NB4 (cell line): ENCODE measurements around the gene C1QTNF12.
"Not testable (repeated sequence)": the region's sequence is repeated elsewhere in the genome, so short reads cannot be mapped to it uniquely, and the experiment has no call there.

Experiments
- DNase-seq: peaks from one replicate; pipeline ENCODE4 v3.0.0; 2010; ENCODE audit warnings: low read depth
- H3K4me3 ChIP-seq: one replicate; pipeline ENCODE4 v1.5.1; 2011; ENCODE audit warnings: mild to moderate bottlenecking, low read depth, low read length, moderate library complexity
- MYC ChIP-seq: IDR thresholded peaks from 2 replicates; pipeline ENCODE4 v1.6.1; 2011; ENCODE audit warnings: low read depth, low read length
- POLR2A ChIP-seq: IDR thresholded peaks from 2 replicates; pipeline ENCODE4 v1.6.1; 2011; ENCODE audit warnings: mild to moderate bottlenecking; ENCODE audit not compliant: insufficient read length; ENCODE audit errors: extremely low read depth
- TF ChIP-seq, protein P1 (sequence below): IDR thresholded peaks from 2 replicates; pipeline ENCODE4 v1.6.1; 2011; ENCODE audit warnings: low read depth, low read length
- TF ChIP-seq, protein P2 (sequence below): IDR thresholded peaks from one replicate; pipeline ENCODE4 v1.5.1; 2012; ENCODE audit warnings: low read depth, low read length

The C1QTNF12 gene

GRCh38 chr1:1197551-1198422 lies 48.7 kb downstream of the C1QTNF12 start:
- no peak for DNase-seq
- TF ChIP-seq POLR2A, result no peak
- TF ChIP-seq MYC, result no peak
- TF ChIP-seq, protein P1, sequence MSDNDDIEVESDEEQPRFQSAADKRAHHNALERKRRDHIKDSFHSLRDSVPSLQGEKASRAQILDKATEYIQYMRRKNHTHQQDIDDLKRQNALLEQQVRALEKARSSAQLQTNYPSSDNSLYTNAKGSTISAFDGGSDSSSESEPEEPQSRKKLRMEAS, result no peak
- TF ChIP-seq, protein P2, sequence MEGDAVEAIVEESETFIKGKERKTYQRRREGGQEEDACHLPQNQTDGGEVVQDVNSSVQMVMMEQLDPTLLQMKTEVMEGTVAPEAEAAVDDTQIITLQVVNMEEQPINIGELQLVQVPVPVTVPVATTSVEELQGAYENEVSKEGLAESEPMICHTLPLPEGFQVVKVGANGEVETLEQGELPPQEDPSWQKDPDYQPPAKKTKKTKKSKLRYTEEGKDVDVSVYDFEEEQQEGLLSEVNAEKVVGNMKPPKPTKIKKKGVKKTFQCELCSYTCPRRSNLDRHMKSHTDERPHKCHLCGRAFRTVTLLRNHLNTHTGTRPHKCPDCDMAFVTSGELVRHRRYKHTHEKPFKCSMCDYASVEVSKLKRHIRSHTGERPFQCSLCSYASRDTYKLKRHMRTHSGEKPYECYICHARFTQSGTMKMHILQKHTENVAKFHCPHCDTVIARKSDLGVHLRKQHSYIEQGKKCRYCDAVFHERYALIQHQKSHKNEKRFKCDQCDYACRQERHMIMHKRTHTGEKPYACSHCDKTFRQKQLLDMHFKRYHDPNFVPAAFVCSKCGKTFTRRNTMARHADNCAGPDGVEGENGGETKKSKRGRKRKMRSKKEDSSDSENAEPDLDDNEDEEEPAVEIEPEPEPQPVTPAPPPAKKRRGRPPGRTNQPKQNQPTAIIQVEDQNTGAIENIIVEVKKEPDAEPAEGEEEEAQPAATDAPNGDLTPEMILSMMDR, result no peak
- no peak overlapping the region for H3K4me3 ChIP-seq

DNA sequence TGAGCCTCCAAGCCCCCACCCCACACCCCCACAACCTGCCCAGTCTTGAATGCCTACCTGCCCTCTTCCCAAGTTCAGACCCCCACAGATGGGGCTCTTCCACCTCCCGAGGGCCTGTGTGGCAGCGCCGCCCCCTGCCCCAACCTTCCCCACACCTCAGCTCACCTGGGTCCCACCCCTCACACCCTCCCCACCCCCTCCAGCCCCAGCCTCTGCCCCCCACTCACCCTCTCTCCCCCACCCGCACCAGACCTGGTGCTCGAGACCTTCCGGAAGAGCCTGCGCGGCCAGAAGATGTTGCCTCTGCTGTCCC lies 49.4 kb downstream of the C1QTNF12 start:
- DNase-seq, result no peak
- TF ChIP-seq MYC, result no peak
- TF ChIP-seq, protein P1, result no peak
- TF ChIP-seq, protein P2, result no peak
- no peak for TF ChIP-seq POLR2A
- no peak overlapping the region for H3K4me3 ChIP-seq

DNA sequence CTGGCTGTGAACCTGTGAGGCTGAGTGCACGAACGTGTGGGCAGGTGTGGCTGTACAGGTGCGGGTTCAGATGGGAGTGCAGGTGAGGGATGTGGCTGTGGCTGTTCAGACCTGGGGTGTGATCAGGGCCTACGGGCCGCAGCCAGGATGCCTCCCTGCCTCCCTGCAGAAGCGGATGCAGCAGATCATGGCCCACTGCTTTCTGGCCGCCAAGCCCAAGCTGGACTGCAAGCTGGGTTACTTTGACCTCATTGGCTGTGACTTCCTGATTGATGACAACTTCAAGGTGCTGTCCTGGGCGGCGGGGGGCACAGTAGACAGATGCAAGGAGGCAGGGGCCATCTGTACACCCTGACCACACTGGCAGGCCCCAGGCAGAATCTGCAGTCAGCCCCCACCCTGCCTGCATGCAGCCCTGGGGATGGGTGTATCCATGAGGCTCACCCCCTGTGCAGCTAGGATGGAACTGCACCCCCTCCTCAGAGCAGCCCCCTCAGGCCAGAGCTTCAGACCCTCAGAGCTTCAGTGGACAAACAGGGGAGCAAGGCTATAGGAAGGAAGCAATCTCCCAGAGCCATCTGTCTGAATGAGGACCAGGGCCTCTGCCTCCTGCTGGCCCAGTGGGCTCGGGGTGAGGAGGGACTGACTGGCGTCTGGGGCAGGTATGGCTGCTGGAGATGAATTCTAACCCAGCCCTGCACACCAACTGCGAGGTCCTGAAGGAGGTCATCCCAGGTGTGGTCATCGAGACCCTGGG lies 49.9 kb downstream of the C1QTNF12 start:
- DNase-seq, result no peak
- H3K4me3 ChIP-seq, result no peak overlapping the region
- no peak for TF ChIP-seq MYC
- TF ChIP-seq POLR2A, result no peak
- TF ChIP-seq, protein P1, result no peak
- TF ChIP-seq, protein P2, result no peak

DNA sequence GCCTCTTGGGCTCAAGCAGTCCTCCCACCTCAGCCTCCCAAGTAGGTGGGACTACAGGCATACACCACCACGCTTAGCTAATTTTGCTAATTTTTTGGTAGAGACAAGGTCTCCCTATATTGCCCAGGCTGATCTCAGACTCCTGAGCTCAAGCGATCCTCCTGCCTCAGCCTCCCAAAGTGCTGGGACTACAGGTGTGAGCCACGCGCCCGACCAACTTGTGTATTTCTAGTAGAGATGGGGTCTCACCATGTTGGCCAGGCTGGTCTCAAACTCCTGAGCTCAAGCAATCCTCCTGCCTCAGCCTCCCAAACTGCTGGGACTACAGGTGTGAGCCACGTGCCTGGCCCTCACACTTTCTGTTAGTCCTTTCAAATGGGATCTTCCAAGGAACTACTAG lies 50.8 kb downstream of the C1QTNF12 start:
- not testable (repeated sequence) for DNase-seq, H3K4me3 ChIP-seq

GRCh38 chr1:1194723-1195122 lies 51.8 kb downstream of the C1QTNF12 start:
- TF ChIP-seq MYC (no peak), POLR2A (no peak)
- TF ChIP-seq, protein P1, result no peak
- TF ChIP-seq, protein P2, result no peak
- no peak overlapping the region for H3K4me3 ChIP-seq
- no peak for DNase-seq
